Right lobe of liver (tissue), 4 donors: ENCODE measurements around the gene CORO7.

Experiments used
- CTCF ChIP-seq, 4 donors: fragments of 200-600 bp in 3 of 4; fragments of 450-650 bp in 1 of 4; IDR thresholded peaks; one replicate each; pipeline versions ENCODE4 v1.5.1 to v1.8.0; 2016 to 2022; ENCODE audit warnings: antibody characterized with exemption in 4 of 4, mild to moderate bottlenecking in 2 of 4
- POLR2A ChIP-seq: fragments of 450-650 bp; IDR thresholded peaks from one replicate; pipeline ENCODE4 v1.6.1; 2017; ENCODE audit warnings: antibody characterized with exemption, mild to moderate bottlenecking
- donor health status: DM: no; HTN: no; CAD: no.
- donor health status: DM: no; HTN: no; CAD: no.
- donor health status: DM: no; HTN: yes; CAD: no.

- no peak for TF ChIP-seq CTCF (IDR thresholded peaks at IDR 0.05)
- no peak for TF ChIP-seq POLR2A
Measured at GRCh38 chr16:4460936-4461249, 44.5 kb upstream of the CORO7 start.
